WTC11 (cell line): ENCODE measurements around the gene ANKRD11. TPM values are rescaled to one million over a fixed set of nuclear protein-coding genes. Genes with fewer than 3 reads are reported as not detected.

Source experiments
- ATAC-seq: fragments of 200-7000 bp; cut with Tn5 transposase; 2 replicates; pipeline ENCODE4 v1.10.0; 2021; ENCODE audit warnings: mild to moderate bottlenecking, moderate library complexity
- CTCF ChIA-PET: fragments of 300-600 bp; sonication (Branson Sonifier 250); formaldehyde crosslinking; loops from one replicate; lab custom pipeline; 2021; ENCODE audit warnings: antibody characterized with exemption; lab: Charles Lee
- POLR2A ChIA-PET: fragments of 350-600 bp; sonication (Branson Sonifier 250); formaldehyde crosslinking; loops from one replicate; lab custom pipeline; 2021; ENCODE audit warnings: antibody characterized with exemption; lab: Charles Lee
- DNase-seq: peaks from one replicate; pipeline ENCODE4 v3.0.0; 2021; ENCODE audit warnings: low spot score
- H3K27ac Mint-ChIP-seq: 2 replicates; pipeline ENCODE4 v1.8.0; 2021; ENCODE audit warnings: mixed read lengths
- H3K27me3 Mint-ChIP-seq: 2 replicates; pipeline ENCODE4 v1.8.0; 2021; ENCODE audit warnings: low read depth, mild to moderate bottlenecking, moderate library complexity, mixed read lengths
- H3K36me3 Mint-ChIP-seq: 2 replicates; pipeline ENCODE4 v1.8.0; 2021; ENCODE audit warnings: mixed read lengths
- H3K4me1 Mint-ChIP-seq: 2 replicates; pipeline ENCODE4 v1.8.0; 2022; ENCODE audit warnings: mixed read lengths
- H3K4me3 Mint-ChIP-seq: 2 replicates; pipeline ENCODE4 v1.8.0; 2021; ENCODE audit warnings: mild to moderate bottlenecking, moderate library complexity, mixed read lengths
- H3K9me3 Mint-ChIP-seq: 2 replicates; pipeline ENCODE4 v1.8.0; 2021; ENCODE audit warnings: mixed read lengths
- E2F5 ChIP-seq: sonication (generic); formaldehyde crosslinking; IDR thresholded peaks from 2 replicates; pipeline ENCODE4 v1.8.1; 2022; ENCODE audit warnings: mild to moderate bottlenecking, moderate library complexity, missing genetic modification reagents
- SMAD3 ChIP-seq: sonication (generic); formaldehyde crosslinking; IDR thresholded peaks from 2 replicates; pipeline ENCODE4 v1.8.0; 2022; ENCODE audit warnings: missing genetic modification reagents, mild to moderate bottlenecking, borderline replicate concordance
- ZNF219 ChIP-seq: sonication (generic); formaldehyde crosslinking; IDR thresholded peaks from 2 replicates; pipeline ENCODE4 v1.8.0; 2023; ENCODE audit warnings: missing genetic modification reagents, mild to moderate bottlenecking, borderline replicate concordance
- ZNF232 ChIP-seq: sonication (generic); formaldehyde crosslinking; IDR thresholded peaks from 2 replicates; pipeline ENCODE4 v1.8.0; 2022; ENCODE audit warnings: mild to moderate bottlenecking, missing genetic modification reagents
- ZNF317 ChIP-seq: sonication (generic); formaldehyde crosslinking; IDR thresholded peaks from 2 replicates; pipeline ENCODE4 v1.8.1; 2023; ENCODE audit warnings: low read depth, mild to moderate bottlenecking, moderate library complexity, missing genetic modification reagents, borderline replicate concordance
- ZNF671 ChIP-seq: fragments of 250-450 bp; sonication (Bioruptor Pico); IDR thresholded peaks from 2 replicates; pipeline ENCODE4 v1.8.0; 2021; ENCODE audit warnings: mild to moderate bottlenecking
- total RNA-seq: library from RNA; stranded (reverse); gene quantifications from 3 replicates; pipeline ENCODE4 v1.2.3, GENCODE V29; 2021
- TF ChIP-seq, protein P1 (sequence below): sonication (generic); formaldehyde crosslinking; IDR thresholded peaks from 2 replicates; pipeline ENCODE4 v1.8.1; 2023; ENCODE audit warnings: mild to moderate bottlenecking, missing genetic modification reagents, borderline replicate concordance
- TF ChIP-seq, protein P2 (sequence below): sonication (generic); formaldehyde crosslinking; IDR thresholded peaks from 2 replicates; pipeline ENCODE4 v1.8.0; 2022; ENCODE audit warnings: missing genetic modification reagents
- TF ChIP-seq, protein P3 (sequence below): sonication (generic); formaldehyde crosslinking; IDR thresholded peaks from 2 replicates; pipeline ENCODE4 v1.8.0; 2022; ENCODE audit warnings: mild to moderate bottlenecking, missing genetic modification reagents
- TF ChIP-seq, protein P4 (sequence below): sonication (generic); formaldehyde crosslinking; conservative IDR thresholded peaks from 2 replicates; pipeline ENCODE4 v1.8.1; 2022; ENCODE audit warnings: mild to moderate bottlenecking, missing genetic modification reagents
- TF ChIP-seq, protein P5 (sequence below): sonication (generic); formaldehyde crosslinking; IDR thresholded peaks from 2 replicates; pipeline ENCODE4 v1.8.1; 2023; ENCODE audit warnings: mild to moderate bottlenecking, missing genetic modification reagents
- TF ChIP-seq, protein P6 (sequence below): sonication (generic); formaldehyde crosslinking; IDR thresholded peaks from 2 replicates; pipeline ENCODE4 v1.8.1; 2023; ENCODE audit warnings: mild to moderate bottlenecking, missing genetic modification reagents, moderate library complexity
- TF ChIP-seq, protein P7 (sequence below): fragments of 250-450 bp; sonication (Bioruptor Pico); IDR thresholded peaks from 2 replicates; pipeline ENCODE4 v1.8.0; 2021; ENCODE audit warnings: mild to moderate bottlenecking

Gene ANKRD11
- total RNA-seq, 1 experiment from 2014 or later: 184 TPM

DNA sequence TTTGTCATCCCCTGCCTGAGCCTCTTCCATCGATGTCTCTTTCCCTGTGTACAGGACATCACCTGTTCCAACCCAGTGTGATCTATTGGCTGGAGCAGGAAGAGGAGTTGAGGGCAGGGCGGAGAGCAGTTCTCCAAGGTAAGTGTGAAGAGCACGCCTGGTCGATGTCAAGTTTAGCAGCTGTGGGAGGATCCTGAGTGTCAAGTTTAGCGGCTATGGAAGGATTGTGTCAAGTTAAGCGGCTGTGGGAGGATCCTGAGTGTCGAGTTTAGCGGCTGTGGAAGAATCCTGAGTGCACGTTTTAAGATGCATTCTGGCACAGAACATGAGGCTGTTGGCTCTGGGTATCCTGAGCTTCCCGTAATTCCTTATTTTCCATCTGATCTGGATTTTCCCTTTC, 265.7 kb downstream of the ANKRD11 start:
- H3K27me3 Mint-ChIP-seq: no peaks in the 10 kb centered on the region
- DNase-seq (no peak), ATAC-seq (no peak)
- H3K4me3 Mint-ChIP-seq: no peak overlapping the region
- POLR2A ChIA-PET: interaction anchor here (0.7 kb wide), 1 partner anchor 47 kb away, joined by 5 read pairs; no protein-coding TSS in a partner anchor
- peaks cover 26% of the 10 kb centered on the region for H3K9me3 Mint-ChIP-seq
- TF ChIP-seq, protein P1, sequence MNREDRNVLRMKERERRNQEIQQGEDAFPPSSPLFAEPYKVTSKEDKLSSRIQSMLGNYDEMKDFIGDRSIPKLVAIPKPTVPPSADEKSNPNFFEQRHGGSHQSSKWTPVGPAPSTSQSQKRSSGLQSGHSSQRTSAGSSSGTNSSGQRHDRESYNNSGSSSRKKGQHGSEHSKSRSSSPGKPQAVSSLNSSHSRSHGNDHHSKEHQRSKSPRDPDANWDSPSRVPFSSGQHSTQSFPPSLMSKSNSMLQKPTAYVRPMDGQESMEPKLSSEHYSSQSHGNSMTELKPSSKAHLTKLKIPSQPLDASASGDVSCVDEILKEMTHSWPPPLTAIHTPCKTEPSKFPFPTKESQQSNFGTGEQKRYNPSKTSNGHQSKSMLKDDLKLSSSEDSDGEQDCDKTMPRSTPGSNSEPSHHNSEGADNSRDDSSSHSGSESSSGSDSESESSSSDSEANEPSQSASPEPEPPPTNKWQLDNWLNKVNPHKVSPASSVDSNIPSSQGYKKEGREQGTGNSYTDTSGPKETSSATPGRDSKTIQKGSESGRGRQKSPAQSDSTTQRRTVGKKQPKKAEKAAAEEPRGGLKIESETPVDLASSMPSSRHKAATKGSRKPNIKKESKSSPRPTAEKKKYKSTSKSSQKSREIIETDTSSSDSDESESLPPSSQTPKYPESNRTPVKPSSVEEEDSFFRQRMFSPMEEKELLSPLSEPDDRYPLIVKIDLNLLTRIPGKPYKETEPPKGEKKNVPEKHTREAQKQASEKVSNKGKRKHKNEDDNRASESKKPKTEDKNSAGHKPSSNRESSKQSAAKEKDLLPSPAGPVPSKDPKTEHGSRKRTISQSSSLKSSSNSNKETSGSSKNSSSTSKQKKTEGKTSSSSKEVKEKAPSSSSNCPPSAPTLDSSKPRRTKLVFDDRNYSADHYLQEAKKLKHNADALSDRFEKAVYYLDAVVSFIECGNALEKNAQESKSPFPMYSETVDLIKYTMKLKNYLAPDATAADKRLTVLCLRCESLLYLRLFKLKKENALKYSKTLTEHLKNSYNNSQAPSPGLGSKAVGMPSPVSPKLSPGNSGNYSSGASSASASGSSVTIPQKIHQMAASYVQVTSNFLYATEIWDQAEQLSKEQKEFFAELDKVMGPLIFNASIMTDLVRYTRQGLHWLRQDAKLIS (CRISPR knock-in tag): no peak
- TF ChIP-seq, protein P2, sequence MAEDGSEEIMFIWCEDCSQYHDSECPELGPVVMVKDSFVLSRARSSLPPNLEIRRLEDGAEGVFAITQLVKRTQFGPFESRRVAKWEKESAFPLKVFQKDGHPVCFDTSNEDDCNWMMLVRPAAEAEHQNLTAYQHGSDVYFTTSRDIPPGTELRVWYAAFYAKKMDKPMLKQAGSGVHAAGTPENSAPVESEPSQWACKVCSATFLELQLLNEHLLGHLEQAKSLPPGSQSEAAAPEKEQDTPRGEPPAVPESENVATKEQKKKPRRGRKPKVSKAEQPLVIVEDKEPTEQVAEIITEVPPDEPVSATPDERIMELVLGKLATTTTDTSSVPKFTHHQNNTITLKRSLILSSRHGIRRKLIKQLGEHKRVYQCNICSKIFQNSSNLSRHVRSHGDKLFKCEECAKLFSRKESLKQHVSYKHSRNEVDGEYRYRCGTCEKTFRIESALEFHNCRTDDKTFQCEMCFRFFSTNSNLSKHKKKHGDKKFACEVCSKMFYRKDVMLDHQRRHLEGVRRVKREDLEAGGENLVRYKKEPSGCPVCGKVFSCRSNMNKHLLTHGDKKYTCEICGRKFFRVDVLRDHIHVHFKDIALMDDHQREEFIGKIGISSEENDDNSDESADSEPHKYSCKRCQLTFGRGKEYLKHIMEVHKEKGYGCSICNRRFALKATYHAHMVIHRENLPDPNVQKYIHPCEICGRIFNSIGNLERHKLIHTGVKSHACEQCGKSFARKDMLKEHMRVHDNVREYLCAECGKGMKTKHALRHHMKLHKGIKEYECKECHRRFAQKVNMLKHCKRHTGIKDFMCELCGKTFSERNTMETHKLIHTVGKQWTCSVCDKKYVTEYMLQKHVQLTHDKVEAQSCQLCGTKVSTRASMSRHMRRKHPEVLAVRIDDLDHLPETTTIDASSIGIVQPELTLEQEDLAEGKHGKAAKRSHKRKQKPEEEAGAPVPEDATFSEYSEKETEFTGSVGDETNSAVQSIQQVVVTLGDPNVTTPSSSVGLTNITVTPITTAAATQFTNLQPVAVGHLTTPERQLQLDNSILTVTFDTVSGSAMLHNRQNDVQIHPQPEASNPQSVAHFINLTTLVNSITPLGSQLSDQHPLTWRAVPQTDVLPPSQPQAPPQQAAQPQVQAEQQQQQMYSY (CRISPR knock-in tag): no peak
- TF ChIP-seq, protein P3, sequence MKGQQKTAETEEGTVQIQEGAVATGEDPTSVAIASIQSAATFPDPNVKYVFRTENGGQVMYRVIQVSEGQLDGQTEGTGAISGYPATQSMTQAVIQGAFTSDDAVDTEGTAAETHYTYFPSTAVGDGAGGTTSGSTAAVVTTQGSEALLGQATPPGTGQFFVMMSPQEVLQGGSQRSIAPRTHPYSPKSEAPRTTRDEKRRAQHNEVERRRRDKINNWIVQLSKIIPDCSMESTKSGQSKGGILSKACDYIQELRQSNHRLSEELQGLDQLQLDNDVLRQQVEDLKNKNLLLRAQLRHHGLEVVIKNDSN (CRISPR knock-in tag): no peak
- TF ChIP-seq, protein P4, sequence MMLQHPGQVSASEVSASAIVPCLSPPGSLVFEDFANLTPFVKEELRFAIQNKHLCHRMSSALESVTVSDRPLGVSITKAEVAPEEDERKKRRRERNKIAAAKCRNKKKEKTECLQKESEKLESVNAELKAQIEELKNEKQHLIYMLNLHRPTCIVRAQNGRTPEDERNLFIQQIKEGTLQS (CRISPR knock-in tag): no peak
- TF ChIP-seq ZNF232 (CRISPR knock-in tag): no peak
- no peak for TF ChIP-seq E2F5 (CRISPR knock-in tag)
- TF ChIP-seq, all 79 proteins: peak for 0
- Mint-ChIP-seq H3K4me1 (no peaks in the 10 kb centered on the region), H3K27ac (no peak overlapping the region), H3K36me3 (peaks cover 70% of the 10 kb centered on the region)
- CTCF ChIA-PET: no interaction called here

GRCh38 chr16:89222931-89223330, 267.4 kb downstream of the ANKRD11 start:
- POLR2A ChIA-PET: no interaction called here
- TF ChIP-seq ZNF671 (CRISPR knock-in tag): no peak
- TF ChIP-seq, protein P5, sequence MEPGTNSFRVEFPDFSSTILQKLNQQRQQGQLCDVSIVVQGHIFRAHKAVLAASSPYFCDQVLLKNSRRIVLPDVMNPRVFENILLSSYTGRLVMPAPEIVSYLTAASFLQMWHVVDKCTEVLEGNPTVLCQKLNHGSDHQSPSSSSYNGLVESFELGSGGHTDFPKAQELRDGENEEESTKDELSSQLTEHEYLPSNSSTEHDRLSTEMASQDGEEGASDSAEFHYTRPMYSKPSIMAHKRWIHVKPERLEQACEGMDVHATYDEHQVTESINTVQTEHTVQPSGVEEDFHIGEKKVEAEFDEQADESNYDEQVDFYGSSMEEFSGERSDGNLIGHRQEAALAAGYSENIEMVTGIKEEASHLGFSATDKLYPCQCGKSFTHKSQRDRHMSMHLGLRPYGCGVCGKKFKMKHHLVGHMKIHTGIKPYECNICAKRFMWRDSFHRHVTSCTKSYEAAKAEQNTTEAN (CRISPR knock-in tag): no peak
- no peak for TF ChIP-seq ZNF219 (CRISPR knock-in tag)
- TF ChIP-seq, protein P6, sequence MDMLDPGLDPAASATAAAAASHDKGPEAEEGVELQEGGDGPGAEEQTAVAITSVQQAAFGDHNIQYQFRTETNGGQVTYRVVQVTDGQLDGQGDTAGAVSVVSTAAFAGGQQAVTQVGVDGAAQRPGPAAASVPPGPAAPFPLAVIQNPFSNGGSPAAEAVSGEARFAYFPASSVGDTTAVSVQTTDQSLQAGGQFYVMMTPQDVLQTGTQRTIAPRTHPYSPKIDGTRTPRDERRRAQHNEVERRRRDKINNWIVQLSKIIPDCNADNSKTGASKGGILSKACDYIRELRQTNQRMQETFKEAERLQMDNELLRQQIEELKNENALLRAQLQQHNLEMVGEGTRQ: no peak
- TF ChIP-seq ZNF317 (CRISPR knock-in tag): no peak
- TF ChIP-seq, protein P7, sequence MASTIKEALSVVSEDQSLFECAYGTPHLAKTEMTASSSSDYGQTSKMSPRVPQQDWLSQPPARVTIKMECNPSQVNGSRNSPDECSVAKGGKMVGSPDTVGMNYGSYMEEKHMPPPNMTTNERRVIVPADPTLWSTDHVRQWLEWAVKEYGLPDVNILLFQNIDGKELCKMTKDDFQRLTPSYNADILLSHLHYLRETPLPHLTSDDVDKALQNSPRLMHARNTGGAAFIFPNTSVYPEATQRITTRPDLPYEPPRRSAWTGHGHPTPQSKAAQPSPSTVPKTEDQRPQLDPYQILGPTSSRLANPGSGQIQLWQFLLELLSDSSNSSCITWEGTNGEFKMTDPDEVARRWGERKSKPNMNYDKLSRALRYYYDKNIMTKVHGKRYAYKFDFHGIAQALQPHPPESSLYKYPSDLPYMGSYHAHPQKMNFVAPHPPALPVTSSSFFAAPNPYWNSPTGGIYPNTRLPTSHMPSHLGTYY (CRISPR knock-in tag): no peak
- TF ChIP-seq SMAD3 (CRISPR knock-in tag): no peak
- TF ChIP-seq, protein P2 (CRISPR knock-in tag): no peak
- H3K27ac Mint-ChIP-seq: no peak overlapping the region

More at GRCh38 chr16:89222931-89223330, 267.4 kb downstream of the ANKRD11 start:
- no peak for ATAC-seq
- no peak for DNase-seq
- H3K36me3 Mint-ChIP-seq: peaks cover 56% of the 10 kb centered on the region
- CTCF ChIA-PET: no interaction called here
- H3K4me3 Mint-ChIP-seq: no peak overlapping the region
- H3K27me3 Mint-ChIP-seq: no peaks in the 10 kb centered on the region
- peaks cover 14% of the 10 kb centered on the region for H3K9me3 Mint-ChIP-seq
- 0 out of 2 replicates have a peak, but pooled peaks cover 2% of the 10 kb centered on the region for H3K4me1 Mint-ChIP-seq
